GM19324 (cell line): ENCODE data around the gene LCORL.
"Not testable (repeated sequence)": the region's sequence is repeated elsewhere in the genome, so short reads cannot be mapped to it uniquely, and the experiment has no call there.

ENCODE experiments used
- ATAC-seq: cut with Tn5 transposase; IDR thresholded peaks from one replicate; pipeline ENCODE4 v1.9.1; 2021; ENCODE audit warnings: mild to moderate bottlenecking, moderate library complexity; ENCODE audit not compliant: unreplicated experiment, low FRiP score

Gene LCORL

DNA sequence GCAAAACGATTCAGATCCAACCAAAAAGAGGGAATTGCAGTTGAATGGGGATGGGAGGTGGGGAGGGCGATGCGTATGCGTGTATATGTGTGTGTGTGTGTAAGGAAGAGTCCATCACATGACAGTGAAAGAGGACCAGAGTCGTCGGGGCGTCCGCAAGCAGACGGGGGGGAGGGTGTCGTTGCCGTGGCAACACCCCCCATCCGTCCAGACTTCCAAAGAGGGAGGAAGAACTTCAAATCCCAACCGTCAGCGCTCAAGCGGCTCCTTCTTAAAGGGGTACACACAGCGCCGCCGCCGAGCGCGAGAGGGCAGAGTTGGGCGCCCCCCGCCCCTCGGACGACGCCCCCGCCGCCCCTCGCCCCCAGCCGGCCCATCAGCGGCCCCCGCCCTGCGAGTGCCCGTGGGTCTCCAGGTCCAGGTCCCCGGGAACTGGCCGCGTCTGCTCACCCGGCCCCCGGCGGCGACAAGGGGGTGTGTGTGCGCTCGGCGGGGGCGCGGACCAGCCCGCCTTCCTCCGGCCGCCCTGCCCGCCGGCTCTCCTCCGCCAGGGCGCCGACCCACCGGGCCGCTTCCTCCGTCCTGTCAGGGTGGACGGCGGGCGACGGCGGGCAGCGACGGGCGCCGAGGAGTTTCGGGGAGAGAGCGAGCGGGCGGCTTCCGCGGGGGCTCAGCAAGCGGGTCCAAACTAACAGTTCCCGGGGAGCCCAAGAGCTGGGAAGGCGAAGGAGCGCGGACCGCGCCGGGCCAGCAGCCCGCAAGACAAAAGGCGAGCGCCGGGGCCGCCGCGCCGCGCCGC lies 685 bp downstream of the LCORL start:
- ATAC-seq, result peak; percentile 9

DNA sequence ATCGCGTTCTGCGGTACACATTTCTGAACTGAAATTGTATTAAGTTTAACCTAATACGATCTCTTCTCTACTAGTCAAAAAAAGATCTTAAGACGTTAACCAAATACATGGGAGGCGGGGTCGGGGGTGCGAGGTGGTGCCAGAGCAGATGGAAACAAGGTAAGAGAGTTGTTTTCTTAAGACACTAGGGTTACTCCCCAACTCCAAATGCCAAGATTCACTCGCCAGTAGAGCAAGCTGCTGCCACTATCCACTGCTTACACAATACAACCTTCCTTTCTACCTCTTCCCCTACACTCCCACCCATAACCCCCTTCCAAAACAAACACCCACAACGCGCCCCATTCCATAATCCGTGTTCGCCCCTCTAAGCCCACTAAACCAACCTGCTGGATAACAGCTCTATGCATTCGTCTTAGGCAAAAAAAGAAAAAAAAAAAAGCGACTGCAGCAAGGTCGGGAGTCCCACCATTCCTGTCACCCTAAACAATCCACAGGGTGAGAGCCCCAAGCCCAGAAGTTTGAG lies 1.3 kb downstream of the LCORL start:
- ATAC-seq, result no peak

DNA sequence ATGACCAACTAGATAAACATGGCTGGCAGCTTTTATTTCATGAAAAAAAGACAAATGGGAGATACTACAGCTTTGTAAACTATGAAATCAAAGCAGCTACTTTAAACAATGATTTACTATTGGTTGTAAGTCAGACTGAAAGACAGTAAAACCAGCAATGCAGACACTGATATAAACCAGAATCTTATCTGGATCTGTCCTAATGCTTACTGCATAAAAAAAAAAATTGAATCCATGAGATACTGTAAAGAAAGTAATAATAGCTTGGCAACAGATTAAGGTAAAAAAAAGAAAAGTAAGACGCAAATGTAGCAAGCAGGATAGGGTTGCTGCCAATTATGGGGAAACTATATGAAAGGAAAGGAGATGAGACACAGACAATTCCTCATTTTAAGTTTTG lies 7.3 kb downstream of the LCORL start:
- ATAC-seq, result no peak

DNA sequence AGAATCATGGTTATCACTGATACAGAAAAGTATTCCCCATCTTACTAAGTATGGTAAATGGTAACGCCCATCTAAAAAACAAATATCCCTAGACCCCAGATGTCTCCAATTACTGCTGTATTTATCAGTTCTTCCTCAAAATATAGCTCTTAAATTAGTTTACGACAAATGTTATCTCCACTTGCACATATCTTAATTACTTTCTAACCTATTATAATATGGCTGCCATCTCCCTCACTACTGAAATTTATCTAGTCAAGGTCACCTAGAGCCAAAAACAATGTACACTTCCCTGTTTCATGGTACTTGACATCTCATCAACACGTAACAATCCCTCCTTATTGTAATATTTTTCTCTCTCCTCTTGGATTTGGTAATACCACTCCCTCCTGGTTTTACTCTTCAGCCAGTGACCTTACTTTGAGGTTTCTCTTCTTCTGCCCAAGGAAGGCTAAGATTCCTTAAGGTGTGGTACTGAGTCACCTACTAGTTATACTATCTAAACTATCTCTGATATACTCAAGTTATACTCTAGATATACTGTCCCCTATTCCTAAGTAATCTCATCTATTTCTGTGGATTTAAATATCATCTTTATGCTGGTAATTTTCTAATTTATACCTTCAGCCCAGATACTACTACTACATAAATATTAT lies 8.6 kb downstream of the LCORL start:
- no peak for ATAC-seq

DNA sequence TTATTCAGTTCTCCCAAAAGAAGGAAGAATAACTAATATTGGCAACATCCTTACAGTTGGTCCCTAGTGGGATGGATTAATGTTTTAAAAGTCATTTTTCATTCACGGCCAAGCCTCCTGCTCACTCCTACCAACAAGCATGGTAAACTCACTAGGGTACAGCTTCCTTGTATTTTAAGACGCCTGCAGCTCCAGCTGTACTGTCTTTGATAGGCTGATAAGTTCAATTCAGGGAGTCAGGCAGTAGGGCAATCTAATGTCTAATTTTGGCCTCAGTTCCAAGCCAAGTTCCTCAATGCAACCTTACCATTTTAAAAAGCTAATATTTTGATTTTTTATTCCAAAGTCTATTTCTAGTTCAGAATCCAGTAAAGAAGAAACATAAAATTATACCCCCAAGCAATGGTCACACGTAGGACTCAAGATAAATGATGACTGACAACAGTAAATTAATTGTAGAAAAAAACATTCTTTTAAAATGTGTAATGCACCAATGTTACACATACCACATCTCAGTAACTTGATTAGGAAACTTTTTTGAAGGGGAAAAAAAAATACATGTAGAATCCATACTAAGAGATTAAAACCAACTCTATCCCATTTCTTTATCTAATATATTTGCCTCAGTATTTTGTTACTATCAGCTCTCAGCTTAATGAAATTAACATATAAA lies 9.3 kb downstream of the LCORL start:
- no peak for ATAC-seq

DNA sequence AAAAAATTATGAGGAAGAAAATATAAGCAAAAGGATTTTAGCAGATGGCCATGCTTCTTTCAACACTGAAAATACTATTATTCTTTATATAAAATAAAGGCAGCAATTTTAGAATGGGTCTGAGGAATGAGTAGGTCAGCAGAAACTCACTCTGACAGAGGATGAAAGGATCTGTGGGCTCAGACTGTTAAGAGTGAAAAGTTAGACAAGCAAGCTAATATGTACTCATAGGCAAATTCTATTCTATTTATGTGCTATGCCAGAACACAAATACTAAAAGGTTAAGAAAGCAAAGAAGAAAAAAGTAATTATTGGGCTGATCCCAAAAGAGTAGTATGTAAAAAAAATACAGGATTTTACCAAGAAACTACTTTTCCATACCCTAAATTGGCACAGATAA lies 13.9 kb downstream of the LCORL start:
- ATAC-seq, result peak; percentile 68

DNA sequence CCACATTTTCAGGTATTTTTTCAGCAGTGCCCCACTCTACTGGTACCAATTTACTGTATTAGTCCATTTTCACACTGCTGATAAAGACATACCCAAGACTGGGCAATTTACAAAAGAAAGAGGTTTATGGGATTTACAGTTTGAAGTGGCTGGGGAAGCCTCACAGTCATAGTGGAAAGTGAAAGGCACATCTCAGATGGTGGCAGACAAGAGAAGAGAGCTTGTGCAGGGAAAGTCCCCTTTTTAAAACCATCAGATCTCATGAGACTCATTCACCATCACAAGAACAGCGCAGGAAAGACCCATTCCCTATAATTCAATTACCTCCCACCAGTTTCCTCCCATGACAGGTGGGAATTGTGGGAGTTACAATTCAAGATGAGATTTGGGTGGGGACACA lies 15.1 kb downstream of the LCORL start:
- ATAC-seq, result not testable (repeated sequence)

DNA sequence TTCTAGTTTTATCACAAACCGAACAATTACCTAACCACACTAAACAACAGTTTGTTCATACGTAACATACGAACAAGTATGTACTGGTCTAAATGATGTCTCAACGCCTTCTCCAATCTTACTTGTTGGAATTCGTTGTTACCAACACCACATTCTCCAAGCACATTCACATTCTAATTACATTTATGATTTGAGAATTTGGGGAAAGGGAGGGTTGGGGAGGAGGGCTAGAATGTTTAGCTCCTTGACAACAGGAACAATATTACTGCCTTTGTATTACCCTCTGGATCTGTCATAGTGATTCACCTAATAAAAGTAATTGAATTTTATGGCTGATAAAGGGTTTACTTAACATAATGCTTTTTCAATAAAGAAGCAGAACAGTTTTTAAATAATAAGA lies 24.4 kb downstream of the LCORL start:
- no peak for ATAC-seq

DNA sequence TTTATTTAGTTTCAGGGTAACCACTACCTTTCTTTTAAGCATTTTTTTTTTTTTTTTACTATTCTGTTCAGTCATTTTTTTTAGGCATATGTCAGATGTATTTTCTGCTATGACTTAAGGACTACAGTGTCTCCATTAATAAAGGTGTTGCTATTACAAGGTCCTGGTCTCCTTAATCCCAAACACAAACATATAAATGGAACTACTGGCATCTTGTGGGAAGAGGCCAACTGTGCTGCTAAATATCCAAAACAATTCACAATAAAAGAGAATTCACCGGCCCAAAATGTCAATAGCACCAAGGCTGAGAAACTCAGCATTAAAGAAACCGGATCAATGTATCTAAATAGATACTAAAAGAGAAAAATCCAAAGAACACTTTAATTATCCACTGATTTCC lies 26.4 kb downstream of the LCORL start:
- ATAC-seq, result no peak

DNA sequence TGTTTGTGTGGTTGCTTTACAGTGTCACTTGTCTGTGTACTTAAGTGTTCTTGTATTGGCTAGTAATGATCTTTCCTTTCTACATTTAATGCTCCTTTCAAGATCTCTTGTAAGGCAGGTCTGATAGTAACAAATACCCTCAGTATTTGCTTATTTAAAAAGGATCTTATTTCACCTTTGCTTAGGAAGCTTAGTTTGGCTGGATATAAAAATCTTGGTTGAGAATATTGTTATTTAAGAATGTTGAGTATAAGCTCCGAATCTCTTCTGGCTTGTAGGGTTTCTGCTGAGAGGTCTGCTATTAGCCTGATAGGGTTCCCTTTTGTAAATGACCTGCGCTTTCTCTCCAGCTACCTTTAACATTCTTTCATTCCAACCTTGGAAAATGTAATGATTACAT lies 35.7 kb downstream of the LCORL start:
- ATAC-seq, result no peak

DNA sequence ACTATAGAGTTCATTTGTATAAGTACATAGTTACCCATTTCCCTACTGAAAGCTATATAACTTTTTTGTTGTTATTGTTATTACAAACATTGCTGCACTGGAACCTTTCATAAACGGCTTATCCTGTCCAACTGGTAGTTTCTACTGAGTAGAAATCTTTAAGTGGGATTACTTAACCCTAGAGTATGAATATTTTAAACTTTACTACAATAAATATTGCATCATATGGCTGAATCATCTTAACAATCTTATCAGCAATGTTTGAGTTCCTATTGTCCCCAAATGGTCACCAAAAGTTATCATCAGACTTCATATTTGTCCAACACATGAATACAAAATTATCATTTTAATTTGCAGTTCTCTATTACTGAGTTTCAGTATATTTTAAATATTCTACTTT lies 40.5 kb downstream of the LCORL start:
- no peak for ATAC-seq

DNA sequence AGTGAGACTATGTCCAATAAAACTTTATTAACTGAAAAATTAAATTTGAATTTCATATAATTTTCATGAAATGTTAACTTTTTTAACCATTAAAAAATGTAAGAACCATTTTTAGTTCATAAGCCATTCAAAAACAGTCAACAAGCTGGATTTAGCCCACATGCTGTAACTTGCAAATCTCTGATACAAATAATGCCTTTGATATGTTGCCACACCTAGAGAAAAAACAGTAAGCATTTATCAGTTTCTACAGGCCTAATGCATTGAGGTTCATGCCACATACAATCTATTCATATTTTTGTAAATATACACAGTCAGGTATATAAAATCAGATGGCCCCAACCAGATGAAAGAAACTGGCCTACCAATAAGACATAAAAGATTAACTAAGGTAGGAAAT lies 52.8 kb downstream of the LCORL start:
- no peak for ATAC-seq

DNA sequence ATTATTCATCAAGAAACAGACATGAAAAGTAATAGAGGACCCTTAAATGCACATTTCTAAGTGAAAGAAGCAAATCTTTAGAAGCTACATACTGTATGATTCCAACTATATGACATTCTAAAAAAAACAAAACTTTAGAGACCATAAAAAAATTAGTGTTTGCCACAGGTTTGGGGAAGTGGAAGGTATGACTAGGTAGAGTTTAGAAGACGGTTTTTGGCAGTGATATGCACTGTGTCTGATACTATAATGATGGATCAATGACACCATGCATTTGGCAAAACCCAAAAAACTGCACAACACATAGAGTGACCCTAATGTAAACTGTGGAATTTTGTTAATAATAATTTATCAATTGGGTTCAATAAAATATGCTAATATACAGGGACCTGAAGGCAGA lies 54.5 kb downstream of the LCORL start:
- ATAC-seq, result no peak

DNA sequence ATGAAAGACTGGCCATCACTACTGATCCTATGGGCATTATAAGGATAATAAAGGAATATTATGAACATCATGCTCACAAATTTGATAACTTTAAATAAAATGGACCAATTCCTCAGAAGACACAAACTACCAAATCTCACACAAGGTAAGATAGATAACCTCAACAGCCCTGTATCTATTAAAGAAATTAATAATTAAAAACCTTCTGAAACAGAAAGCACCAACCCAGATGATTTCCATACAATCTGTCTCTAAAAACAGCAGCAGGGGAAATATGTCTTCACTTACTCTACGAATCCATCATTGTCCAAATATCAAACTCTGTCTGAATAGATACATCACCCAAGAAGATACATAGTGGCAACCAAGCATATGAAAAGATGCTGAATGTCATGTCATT lies 55.2 kb downstream of the LCORL start:
- ATAC-seq, result no peak

DNA sequence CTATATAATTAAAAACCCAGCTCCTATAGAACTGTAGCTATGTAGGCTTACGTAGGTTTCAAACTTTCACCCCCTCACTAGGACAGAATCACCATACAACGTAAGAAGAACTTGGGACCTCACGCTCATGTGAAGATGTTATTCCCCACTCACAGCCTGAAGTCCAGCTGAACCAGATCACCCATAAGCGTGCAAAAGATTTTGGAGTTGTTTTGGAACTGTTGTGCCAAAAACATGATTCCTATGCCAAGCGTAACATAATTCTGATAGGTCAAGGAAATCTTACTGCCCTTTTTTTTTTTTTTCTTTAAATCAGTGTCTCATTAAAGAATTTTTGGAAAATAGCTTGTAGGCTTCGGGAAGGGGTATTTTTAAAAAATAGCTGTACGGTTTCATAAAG lies 57.0 kb downstream of the LCORL start:
- ATAC-seq, result no peak

DNA sequence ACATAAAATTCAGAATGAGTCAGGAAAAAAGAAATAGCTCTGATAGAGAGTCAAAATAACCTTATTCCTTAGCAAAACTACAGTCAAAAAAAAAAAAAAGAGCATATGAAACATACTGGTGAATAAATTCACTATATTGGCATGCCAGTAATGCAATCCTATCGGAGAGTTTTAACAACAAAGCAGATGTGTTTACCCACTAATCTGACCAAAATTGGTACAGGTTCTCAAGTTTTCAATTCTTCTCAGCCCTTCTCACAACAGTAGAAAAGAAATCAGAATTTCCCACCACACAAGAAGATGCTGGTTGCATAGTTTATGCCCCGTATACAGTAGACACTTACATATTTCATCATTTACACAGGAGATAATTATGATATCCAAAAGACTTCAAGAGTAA lies 59.4 kb downstream of the LCORL start:
- ATAC-seq, result no peak

DNA sequence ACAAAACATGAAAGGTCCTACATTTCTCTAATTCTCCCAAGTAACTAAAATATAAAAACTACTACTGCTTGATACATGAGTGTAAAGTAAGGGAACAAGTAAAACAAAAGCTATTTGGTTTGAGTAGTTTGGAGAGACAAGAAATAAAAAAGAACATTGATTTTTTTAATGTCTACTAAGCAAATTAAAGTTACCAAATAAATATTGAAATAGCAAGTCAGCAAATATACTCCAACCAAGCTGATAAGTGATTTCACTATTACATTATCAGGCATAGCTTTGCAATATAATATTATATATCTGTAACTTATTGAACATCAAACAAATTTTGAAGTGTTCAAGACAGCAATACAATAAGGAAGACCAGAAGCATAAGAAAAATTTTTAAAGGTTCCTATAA lies 60.3 kb downstream of the LCORL start:
- no peak for ATAC-seq

DNA sequence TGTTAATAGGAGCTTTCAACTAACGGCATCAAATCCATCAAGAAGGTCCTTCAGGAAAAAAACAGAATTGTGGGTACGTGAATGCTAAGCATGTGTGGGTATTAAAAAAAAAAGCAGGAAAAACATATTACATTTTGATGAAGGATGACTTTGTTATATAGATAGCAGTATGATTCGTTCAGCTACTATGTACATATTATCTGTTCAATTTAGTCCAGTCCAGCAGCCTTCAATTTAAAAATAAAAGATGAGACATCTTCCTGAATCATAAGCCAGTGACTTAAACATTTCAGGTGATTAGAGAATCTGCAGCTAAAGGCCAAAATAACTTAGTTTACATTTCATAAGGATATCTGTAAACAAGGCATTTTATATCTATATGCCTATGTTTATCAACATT lies 63.4 kb downstream of the LCORL start:
- no peak for ATAC-seq

DNA sequence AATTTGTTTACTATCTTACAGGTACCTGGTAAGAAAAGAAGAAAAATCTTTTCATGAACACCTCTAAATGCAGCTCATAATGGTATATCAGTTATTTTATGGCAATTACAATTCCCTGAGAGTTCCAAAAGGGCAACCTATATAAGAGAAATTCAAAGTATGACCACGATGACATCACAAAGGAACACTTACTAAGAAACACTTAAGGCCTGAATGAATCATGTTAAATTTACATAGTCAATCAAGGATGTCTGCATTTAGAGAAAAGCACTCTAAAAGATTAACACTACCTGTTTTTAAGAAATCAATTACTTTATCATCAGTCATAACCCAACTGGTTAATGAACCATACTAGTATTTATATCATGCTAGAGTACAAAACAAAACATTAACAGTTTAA lies 63.9 kb downstream of the LCORL start:
- no peak for ATAC-seq

DNA sequence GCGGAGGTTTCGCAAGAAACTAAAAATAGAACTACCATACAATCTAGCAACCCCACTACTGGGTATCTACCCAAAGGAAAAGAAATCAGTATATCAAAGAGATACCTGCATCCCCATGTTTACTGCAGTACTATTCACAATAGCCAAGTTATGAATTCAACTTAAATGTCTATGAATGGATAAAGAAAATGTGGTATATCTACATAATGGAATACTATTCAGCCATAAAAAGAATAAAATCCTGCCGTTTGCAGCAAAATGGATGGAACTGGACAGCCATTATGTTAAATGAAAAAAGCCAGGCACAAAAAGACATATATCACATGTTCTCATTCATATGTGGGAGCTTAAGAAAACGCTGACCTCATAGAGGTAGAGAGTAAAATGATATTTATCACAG lies 65.3 kb downstream of the LCORL start:
- no peak for ATAC-seq

DNA sequence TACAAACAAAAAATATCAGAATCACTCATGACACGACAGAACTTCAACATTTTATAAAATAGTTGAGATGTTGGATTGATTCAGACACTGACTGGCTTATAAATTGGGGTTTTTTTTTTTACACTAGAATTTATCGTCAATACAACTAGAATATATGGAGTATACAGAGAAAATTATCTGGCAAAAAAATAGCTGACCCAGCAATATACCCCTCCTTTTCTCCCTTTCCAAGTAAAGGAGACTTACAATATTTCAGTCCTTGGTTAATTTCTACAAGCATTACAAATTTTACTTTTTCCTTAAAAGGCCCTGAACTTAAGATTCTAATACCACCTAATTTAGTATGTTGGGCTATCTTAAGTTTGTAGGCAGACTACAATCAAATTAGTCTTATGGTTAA lies 76.3 kb downstream of the LCORL start:
- no peak for ATAC-seq

DNA sequence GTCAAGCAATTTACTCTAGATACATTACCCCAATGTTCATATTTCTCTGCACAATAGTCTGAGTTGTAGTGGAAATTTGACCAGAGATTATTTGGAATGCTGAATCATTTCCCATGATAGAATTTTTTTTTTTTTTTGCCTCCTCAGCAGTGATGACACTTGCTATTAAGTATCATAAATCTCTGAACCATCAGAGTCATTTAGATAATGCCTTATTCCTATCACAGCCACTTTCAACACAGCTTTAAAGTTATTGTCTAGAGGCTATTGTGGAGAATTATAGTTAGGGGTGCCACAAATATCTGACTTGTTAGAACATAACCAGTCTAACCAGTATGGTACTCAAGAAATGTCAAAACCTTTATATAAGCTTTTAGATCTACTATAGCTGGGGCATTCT lies 79.8 kb downstream of the LCORL start:
- ATAC-seq, result no peak
